Smooth muscle cell (in vitro differentiated cells): ENCODE measurements around the gene ZNF324. TPM values are rescaled to one million over a fixed set of nuclear protein-coding genes. Genes with fewer than 3 reads are reported as not detected.
"Not testable (repeated sequence)": the region's sequence is repeated elsewhere in the genome, so short reads cannot be mapped to it uniquely, and the experiment has no call there.

Experiments
- DNase-seq: peaks from one replicate; lab custom pipeline; 2025; ENCODE audit not compliant: unreplicated experiment; lab: John Stamatoyannopoulos, UW
- H2AFZ ChIP-seq: fragments of 200-600 bp; sonication (generic); 2 replicates; pipeline ENCODE4 v1.6.0; 2016; ENCODE audit warnings: antibody characterized with exemption, low read depth, mild to moderate bottlenecking
- H3F3A ChIP-seq: fragments of 200-600 bp; sonication (generic); 2 replicates; pipeline ENCODE4 v1.6.0; 2017; ENCODE audit warnings: antibody characterized with exemption, low read depth
- H3K27ac ChIP-seq: fragments of 200-600 bp; sonication (generic); 2 replicates; pipeline ENCODE4 v1.5.1; 2016; ENCODE audit warnings: low read depth, mild to moderate bottlenecking
- H3K27me3 ChIP-seq: fragments of 200-600 bp; sonication (generic); 2 replicates; pipeline ENCODE4 v1.6.1; 2016; ENCODE audit warnings: low read depth, mild to moderate bottlenecking
- H3K36me3 ChIP-seq: fragments of 200-600 bp; sonication (generic); 2 replicates; pipeline ENCODE4 v1.5.1; 2016; ENCODE audit warnings: low read depth
- H3K4me1 ChIP-seq: fragments of 200-600 bp; sonication (generic); 2 replicates; pipeline ENCODE4 v1.5.1; 2016; ENCODE audit warnings: low read depth
- H3K4me2 ChIP-seq: fragments of 200-600 bp; sonication (generic); 2 replicates; pipeline ENCODE4 v1.6.0; 2016; ENCODE audit warnings: mild to moderate bottlenecking
- H3K4me3 ChIP-seq: fragments of 200-600 bp; sonication (generic); 2 replicates; pipeline ENCODE4 v1.5.1; 2016; ENCODE audit warnings: mild to moderate bottlenecking
- H3K79me2 ChIP-seq: fragments of 200-600 bp; sonication (generic); 2 replicates; pipeline ENCODE4 v1.6.0; 2016; ENCODE audit warnings: low read depth, mild to moderate bottlenecking
- H3K9ac ChIP-seq: fragments of 200-600 bp; sonication (generic); 2 replicates; pipeline ENCODE4 v1.6.0; 2016; ENCODE audit warnings: low read depth
- H3K9me3 ChIP-seq: fragments of 200-600 bp; sonication (generic); replicated peaks from 2 replicates; pipeline ENCODE4 v1.5.1; 2016; ENCODE audit warnings: low read depth
- H4K20me1 ChIP-seq: fragments of 200-600 bp; sonication (generic); 2 replicates; pipeline ENCODE4 v1.6.0; 2016; ENCODE audit warnings: low read depth
- WGBS: methylation state at CpG from one replicate; pipeline ENCODE4 v1.1.7; 2016; ENCODE audit warnings: low lambda C conversion rate; 5-methylcytosine and 5-hydroxymethylcytosine counted together
- polyA plus RNA-seq: library from polyadenylated mRNA; unstranded; fragments of >200 nt; fragmentation: Nextera tagmentation; extraction: Ambion mirVana; gene quantifications from 2 replicates; pipeline ENCODE4 v1.2.1, GENCODE V29; 2016
- total RNA-seq: library from RNA; depleted of rRNA; stranded (reverse); fragments of >200 nt; gene quantifications from 2 replicates; pipeline ENCODE4 v1.2.3, GENCODE V29; 2014
- TF ChIP-seq, protein P1 (sequence below): fragments of 200-600 bp; sonication (generic); IDR thresholded peaks from 2 replicates; pipeline ENCODE4 v1.5.1; 2017; ENCODE audit warnings: borderline replicate concordance, mild to moderate bottlenecking, antibody characterized with exemption; ENCODE audit not compliant: insufficient read depth, poor library complexity, severe bottlenecking

The ZNF324 gene
- total and polyA plus RNA-seq, 2 experiments from 2014 or later = 8.8 to 10.2 TPM

DNA sequence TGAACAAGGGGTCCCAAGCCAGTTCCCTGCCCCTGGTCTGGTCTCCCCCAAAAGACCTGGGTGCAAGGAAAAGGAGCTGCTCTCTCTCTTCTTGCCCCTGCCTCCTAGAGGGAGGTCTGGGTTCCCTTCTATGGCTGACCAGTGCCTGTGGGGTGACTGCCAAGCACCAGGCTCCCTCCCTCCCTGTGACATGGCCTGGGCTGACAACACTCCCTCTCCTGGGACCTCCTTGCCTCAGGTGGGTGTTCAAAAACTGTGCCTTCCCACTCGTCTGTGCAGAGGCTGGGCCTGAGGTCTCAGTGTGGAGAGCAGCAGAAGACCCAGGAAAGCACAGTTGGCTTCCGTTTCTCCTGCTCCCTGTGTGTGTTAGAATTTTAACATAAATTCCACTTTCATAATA, 14.0 kb downstream of the ZNF324 start:
- H3F3A ChIP-seq = no peaks in the 10 kb centered on the region
- H3K4me1 ChIP-seq = peaks cover 8% of the 10 kb centered on the region
- 85% methylated on average over 2 of the region's 2 CpGs for WGBS
- H2AFZ ChIP-seq = no peak overlapping the region
- H3K9ac ChIP-seq = no peak overlapping the region
- TF ChIP-seq, protein P1, sequence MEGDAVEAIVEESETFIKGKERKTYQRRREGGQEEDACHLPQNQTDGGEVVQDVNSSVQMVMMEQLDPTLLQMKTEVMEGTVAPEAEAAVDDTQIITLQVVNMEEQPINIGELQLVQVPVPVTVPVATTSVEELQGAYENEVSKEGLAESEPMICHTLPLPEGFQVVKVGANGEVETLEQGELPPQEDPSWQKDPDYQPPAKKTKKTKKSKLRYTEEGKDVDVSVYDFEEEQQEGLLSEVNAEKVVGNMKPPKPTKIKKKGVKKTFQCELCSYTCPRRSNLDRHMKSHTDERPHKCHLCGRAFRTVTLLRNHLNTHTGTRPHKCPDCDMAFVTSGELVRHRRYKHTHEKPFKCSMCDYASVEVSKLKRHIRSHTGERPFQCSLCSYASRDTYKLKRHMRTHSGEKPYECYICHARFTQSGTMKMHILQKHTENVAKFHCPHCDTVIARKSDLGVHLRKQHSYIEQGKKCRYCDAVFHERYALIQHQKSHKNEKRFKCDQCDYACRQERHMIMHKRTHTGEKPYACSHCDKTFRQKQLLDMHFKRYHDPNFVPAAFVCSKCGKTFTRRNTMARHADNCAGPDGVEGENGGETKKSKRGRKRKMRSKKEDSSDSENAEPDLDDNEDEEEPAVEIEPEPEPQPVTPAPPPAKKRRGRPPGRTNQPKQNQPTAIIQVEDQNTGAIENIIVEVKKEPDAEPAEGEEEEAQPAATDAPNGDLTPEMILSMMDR = no peak
- no peaks in the 10 kb centered on the region for H3K36me3 ChIP-seq
- no peak overlapping the region for H3K27ac ChIP-seq
- no peaks in the 10 kb centered on the region for H3K9me3 ChIP-seq
- no peak overlapping the region for H3K4me2 ChIP-seq
- H3K79me2 ChIP-seq = no peaks in the 10 kb centered on the region
- no peak overlapping the region for H3K4me3 ChIP-seq
- no peaks in the 10 kb centered on the region for H3K27me3 ChIP-seq
- H4K20me1 ChIP-seq = no peaks in the 10 kb centered on the region
- DNase-seq = no peak

DNA sequence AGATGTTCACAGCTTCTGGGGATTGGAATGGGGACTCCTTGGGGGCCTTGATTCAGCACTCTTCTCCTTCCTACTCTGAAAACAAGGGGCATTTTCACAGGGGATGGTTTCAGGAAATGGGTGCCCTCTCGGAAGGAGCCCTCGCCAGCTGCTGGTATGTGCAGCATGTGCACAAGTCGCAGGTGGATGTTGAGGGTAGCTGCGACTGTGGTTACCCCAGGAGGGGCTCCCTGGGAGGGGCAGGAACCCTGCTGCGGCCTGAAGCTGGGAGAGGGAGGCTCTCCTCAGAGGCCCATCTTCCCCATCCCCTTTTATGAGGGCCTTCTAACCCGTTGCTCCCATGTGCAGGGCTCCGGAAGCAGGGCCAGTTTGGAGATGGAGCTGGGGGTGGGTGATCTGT, 15.5 kb downstream of the ZNF324 start:
- Histone ChIP-seq H4K20me1 (no peaks in the 10 kb centered on the region), H3K4me2 (no peak overlapping the region), H3K27ac (no peak overlapping the region), H3K36me3 (no peaks in the 10 kb centered on the region), H3K79me2 (no peaks in the 10 kb centered on the region), H3K27me3 (no peaks in the 10 kb centered on the region), H3F3A (no peaks in the 10 kb centered on the region), H3K4me3 (no peak overlapping the region), H2AFZ (no peak overlapping the region), H3K9ac (no peak overlapping the region), H3K9me3 (no peaks in the 10 kb centered on the region), H3K4me1 (no peaks in the 10 kb centered on the region)
- TF ChIP-seq, protein P1 = no peak
- WGBS = 94% methylated on average over 7 of the region's 7 CpGs
- no peak for DNase-seq

DNA sequence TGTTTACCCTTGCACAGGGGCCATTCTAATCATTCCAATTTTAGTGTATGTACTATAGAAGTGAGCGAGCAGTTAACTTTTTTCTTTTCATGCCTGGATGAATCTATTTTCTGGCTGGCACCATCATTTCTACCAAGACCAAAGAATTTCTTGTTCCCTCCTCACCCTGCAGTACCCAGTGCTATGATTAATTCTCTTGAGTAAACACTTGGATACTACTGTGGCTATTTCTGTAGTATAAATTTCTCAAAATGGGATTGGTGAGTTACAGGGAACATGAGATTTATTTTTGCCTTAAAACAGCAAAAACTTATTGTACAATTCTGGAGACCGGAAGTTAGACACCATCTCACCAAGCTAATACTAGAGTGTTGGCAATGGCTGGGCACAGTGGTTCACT, 16.9 kb downstream of the ZNF324 start:
- Histone ChIP-seq H3K79me2 (no peaks in the 10 kb centered on the region), H3K4me2 (no peak overlapping the region), H4K20me1 (no peaks in the 10 kb centered on the region), H3K4me1 (no peaks in the 10 kb centered on the region), H3K27me3 (no peaks in the 10 kb centered on the region), H3K9me3 (no peaks in the 10 kb centered on the region), H2AFZ (no peak overlapping the region), H3F3A (no peaks in the 10 kb centered on the region), H3K9ac (no peak overlapping the region), H3K27ac (no peak overlapping the region), H3K4me3 (no peak overlapping the region), H3K36me3 (no peaks in the 10 kb centered on the region)
- DNase-seq = no peak
- TF ChIP-seq, protein P1 = no peak
- 100% methylated on average over 2 of the region's 2 CpGs for WGBS

DNA sequence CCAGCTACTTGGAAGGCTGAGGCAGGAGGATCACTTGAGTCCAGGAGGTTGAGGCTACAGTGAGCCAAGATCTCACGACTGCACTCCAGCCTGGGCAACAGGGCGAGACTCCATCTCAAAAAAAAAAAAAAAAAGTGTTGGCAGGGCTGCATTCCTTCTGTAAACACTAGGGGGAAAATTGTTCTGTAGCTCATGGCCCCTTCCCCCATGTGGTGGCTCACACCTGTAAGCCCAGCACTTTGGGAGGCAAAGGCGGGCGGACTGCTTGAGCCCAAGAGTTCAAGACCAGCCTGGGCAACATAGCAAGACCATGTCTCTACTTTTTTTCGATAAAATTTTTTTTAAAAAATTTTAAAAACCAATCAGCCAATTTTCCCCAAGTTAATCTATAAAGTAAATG, 17.5 kb downstream of the ZNF324 start:
- H3K4me2 ChIP-seq, DNase-seq, H3K27me3 ChIP-seq, H3K4me1 ChIP-seq, H3K4me3 ChIP-seq, H3K9ac ChIP-seq, H3K79me2 ChIP-seq, H3K36me3 ChIP-seq, H4K20me1 ChIP-seq, H3K9me3 ChIP-seq, H3K27ac ChIP-seq, H3F3A ChIP-seq, H2AFZ ChIP-seq: not testable (repeated sequence)
- 98% methylated on average over 5 of the region's 5 CpGs for WGBS
